Activated CD4-positive, alpha-beta memory T cell treated with anti-CD3 and anti-CD28 coated beads, Interleukin-2, amount 10 ng/mL, durations not matched to agents 7 days and 5 days (primary cell): ENCODE data around the gene KIF11. TPM values are rescaled to one million over a fixed set of nuclear protein-coding genes. Genes with fewer than 3 reads are reported as not detected.
"Not testable (repeated sequence)": the region's sequence is repeated elsewhere in the genome, so short reads cannot be mapped to it uniquely, and the experiment has no call there.

Experiments used
- CTCF ChIA-PET: fragments of 350-600 bp; sonication (Branson Sonifier 250); formaldehyde crosslinking; loops from one replicate; lab custom pipeline; 2021; ENCODE audit warnings: antibody characterized with exemption, inconsistent platforms; lab: Charles Lee
- POLR2A ChIA-PET: fragments of 350-600 bp; sonication (Branson Sonifier 250); formaldehyde crosslinking; loops from one replicate; lab custom pipeline; 2021; ENCODE audit warnings: antibody characterized with exemption; lab: Charles Lee
- DNase-seq: peaks from one replicate; pipeline ENCODE4 v3.0.0-alpha.2; 2020
- H3K27ac Mint-ChIP-seq: one replicate; pipeline ENCODE4 v1.8.0; 2021; ENCODE audit warnings: mild to moderate bottlenecking, mixed read lengths
- H3K27me3 Mint-ChIP-seq: one replicate; pipeline ENCODE4 v1.8.0; 2021; ENCODE audit warnings: mixed read lengths
- H3K36me3 Mint-ChIP-seq: one replicate; pipeline ENCODE4 v1.8.0; 2021; ENCODE audit warnings: low read depth, mixed read lengths
- H3K4me1 Mint-ChIP-seq: one replicate; pipeline ENCODE4 v1.8.0; 2021; ENCODE audit warnings: mixed read lengths
- H3K4me3 Mint-ChIP-seq: one replicate; pipeline ENCODE4 v1.8.0; 2021; ENCODE audit warnings: mild to moderate bottlenecking, mixed read lengths
- H3K9me3 Mint-ChIP-seq: one replicate; pipeline ENCODE4 v1.8.0; 2021; ENCODE audit warnings: mixed read lengths
- total RNA-seq, 2 experiments: library from RNA; stranded (reverse); gene quantifications; one replicate each; pipeline ENCODE4 v1.2.3, GENCODE V29; 2021

The KIF11 gene
- total RNA-seq, 2 experiments from 2014 or later, result 78.5 to 79.5 TPM

GRCh38 chr10:92572362-92573090 lies 20.4 kb upstream of the KIF11 start:
- peaks cover 41% of the 10 kb centered on the region for H3K4me1 Mint-ChIP-seq
- POLR2A ChIA-PET, result interaction anchor here (1.1 to 6.4 kb wide), 5 partner anchors 11 to 21 kb away, joined by 3 to 89 read pairs (median 8); partner anchors contain the start of gene KIF11
- peak overlapping the region; percentile 61 for H3K27ac Mint-ChIP-seq
- H3K36me3 Mint-ChIP-seq, result peaks cover 14% of the 10 kb centered on the region
- peak overlapping the region; percentile 83 for H3K4me3 Mint-ChIP-seq
- CTCF ChIA-PET, result interaction anchor here (0.5 to 5.2 kb wide), 10 partner anchors 19 to 485 kb away, joined by 3 to 102 read pairs (median 4); partner anchors contain the start of genes CPEB3, KIF11 and MARCHF5
- no peaks in the 10 kb centered on the region for H3K27me3 Mint-ChIP-seq
- no peak for DNase-seq
- H3K9me3 Mint-ChIP-seq, result no peaks in the 10 kb centered on the region

- Mint-ChIP-seq H3K27me3 (no peaks in the 10 kb centered on the region), H3K9me3 (no peaks in the 10 kb centered on the region), H3K4me3 (peak overlapping the region; percentile 83), H3K27ac (peak overlapping the region; percentile 61), H3K4me1 (peaks cover 36% of the 10 kb centered on the region), H3K36me3 (peaks cover 11% of the 10 kb centered on the region)
- ChIA-PET CTCF (interaction anchor here (0.7 to 5.2 kb wide), 16 partner anchors 13 to 362 kb away, joined by 3 to 102 read pairs (median 4); partner anchors contain the start of genes CPEB3, KIF11 and MARCHF5), POLR2A (interaction anchor here (1.6 to 6.4 kb wide), 5 partner anchors 11 to 61 kb away, joined by 5 to 89 read pairs (median 14); partner anchors contain the start of gene KIF11)
- DNase-seq, result peak; percentile 48
These were observed 19.7 kb upstream of the KIF11 start for GRCh38 chr10:92573091-92573797.

GRCh38 chr10:92573798-92574547 lies 19.0 kb upstream of the KIF11 start, which contains the start of gene IDE:
TSS of gene IDE (minus strand) at chr10:92574093. CDS start at chr10:92574019, 74 bp downstream.
- Mint-ChIP-seq H3K27ac (peak within 1 kb of the TSS; percentile 79), H3K4me1 (peaks cover 35% of the 10 kb centered on the region), H3K27me3 (no peaks in the 10 kb centered on the region), H3K4me3 (peak within 1 kb of the TSS; percentile 83), H3K36me3 (peaks cover 7% of the 10 kb centered on the region), H3K9me3 (no peaks in the 10 kb centered on the region)
- DNase-seq, result peak; percentile 86
- ChIA-PET CTCF (interaction anchor here (0.7 to 5.2 kb wide), 23 partner anchors 9 to 363 kb away, joined by 3 to 102 read pairs (median 4); partner anchors contain the start of genes CPEB3, KIF11 and MARCHF5), POLR2A (interaction anchor here (0.6 to 6.4 kb wide), 18 partner anchors 9 to 363 kb away, joined by 3 to 89 read pairs (median 4); partner anchors contain the start of genes CPEB3, EXOC6, KIF11 and MARCHF5)

- Mint-ChIP-seq H3K4me1 (peaks cover 29% of the 10 kb centered on the region), H3K4me3 (peak overlapping the region; percentile 83), H3K36me3 (peaks cover 3% of the 10 kb centered on the region), H3K9me3 (no peaks in the 10 kb centered on the region), H3K27me3 (no peaks in the 10 kb centered on the region), H3K27ac (peak overlapping the region; percentile 79)
- CTCF ChIA-PET, result interaction anchor here (0.5 to 5.2 kb wide), 19 partner anchors 9 to 364 kb away, joined by 3 to 102 read pairs (median 4); partner anchors contain the start of genes CPEB3, KIF11 and MARCHF5
- POLR2A ChIA-PET, result interaction anchor here (0.6 to 6.4 kb wide), 18 partner anchors 10 to 364 kb away, joined by 3 to 89 read pairs (median 4); partner anchors contain the start of genes CPEB3, EXOC6, KIF11 and MARCHF5
- DNase-seq, result no peak
These were observed 18.2 kb upstream of the KIF11 start for GRCh38 chr10:92574548-92575261.

GRCh38 chr10:92575961-92576360 lies 17.0 kb upstream of the KIF11 start:
- no peak overlapping the region for H3K27ac Mint-ChIP-seq
- no peaks in the 10 kb centered on the region for H3K9me3 Mint-ChIP-seq
- H3K4me1 Mint-ChIP-seq, result peaks cover 26% of the 10 kb centered on the region
- ChIA-PET POLR2A (interaction anchor here (3.2 to 6.4 kb wide), 2 partner anchors 15 to 18 kb away, joined by 14 to 89 read pairs; partner anchors contain the start of gene KIF11), CTCF (interaction anchor here (1.3 to 5.2 kb wide), 5 partner anchors 10 to 285 kb away, joined by 3 to 102 read pairs (median 6); partner anchors contain the start of genes CPEB3 and MARCHF5)
- H3K36me3 Mint-ChIP-seq, result peaks cover 3% of the 10 kb centered on the region
- H3K4me3 Mint-ChIP-seq, result no peak overlapping the region
- peaks cover under 1% of the 10 kb centered on the region for H3K27me3 Mint-ChIP-seq
- no peak for DNase-seq

GRCh38 chr10:92582347-92582746 lies 10.6 kb upstream of the KIF11 start:
- DNase-seq, H3K4me1 Mint-ChIP-seq, H3K36me3 Mint-ChIP-seq, H3K27me3 Mint-ChIP-seq, H3K9me3 Mint-ChIP-seq, H3K4me3 Mint-ChIP-seq, CTCF ChIA-PET, H3K27ac Mint-ChIP-seq: not testable (repeated sequence)
- POLR2A ChIA-PET, result interaction anchor here (1.4 kb wide), 1 partner anchor 9 kb away, joined by 6 read pairs; no protein-coding TSS in a partner anchor

GRCh38 chr10:92590623-92591549 lies 2.0 kb upstream of the KIF11 start:
- DNase-seq, result no peak
- Mint-ChIP-seq H3K4me3 (peak overlapping the region; percentile 96), H3K27ac (peak overlapping the region; percentile 100), H3K27me3 (no peaks in the 10 kb centered on the region), H3K9me3 (no peaks in the 10 kb centered on the region), H3K4me1 (peaks cover 30% of the 10 kb centered on the region), H3K36me3 (peaks cover 15% of the 10 kb centered on the region)
- CTCF ChIA-PET, result interaction anchor here (1.0 to 3.5 kb wide), 6 partner anchors 10 to 299 kb away, joined by 3 to 40 read pairs (median 4); partner anchors contain the start of gene IDE
- POLR2A ChIA-PET, result interaction anchor here (0.6 to 3.5 kb wide), 15 partner anchors 9 to 1112 kb away, joined by 3 to 89 read pairs (median 4); partner anchors contain the start of genes CPEB3, EXOC6, FRA10AC1 and IDE

- H3K27me3 Mint-ChIP-seq, result no peaks in the 10 kb centered on the region
- H3K4me3 Mint-ChIP-seq, result peak overlapping the region; percentile 96
- peaks cover 19% of the 10 kb centered on the region for H3K36me3 Mint-ChIP-seq
- H3K9me3 Mint-ChIP-seq, result no peaks in the 10 kb centered on the region
- peak; percentile 95 for DNase-seq
- POLR2A ChIA-PET, result interaction anchor here (0.6 to 3.5 kb wide), 14 partner anchors 9 to 1111 kb away, joined by 3 to 89 read pairs (median 4); partner anchors contain the start of genes CPEB3, EXOC6, FRA10AC1 and IDE
- CTCF ChIA-PET, result interaction anchor here (1.4 to 3.5 kb wide), 5 partner anchors 10 to 300 kb away, joined by 4 to 40 read pairs (median 4); partner anchors contain the start of gene IDE
- peaks cover 37% of the 10 kb centered on the region for H3K4me1 Mint-ChIP-seq
- peak overlapping the region; percentile 100 for H3K27ac Mint-ChIP-seq
These were observed 1.3 kb upstream of the KIF11 start for GRCh38 chr10:92591550-92592022.

- ChIA-PET CTCF (interaction anchor here (1.6 kb wide), 1 partner anchor 20 kb away, joined by 3 read pairs; the partner anchor contains the start of gene IDE), POLR2A (interaction anchor here (0.8 to 2.0 kb wide), 8 partner anchors 8 to 796 kb away, joined by 3 to 14 read pairs (median 4); partner anchors contain the start of genes EXOC6, HHEX, IDE and TNKS2)
- H3K4me3 Mint-ChIP-seq, result peak overlapping the region; percentile 96
- peaks cover 37% of the 10 kb centered on the region for H3K36me3 Mint-ChIP-seq
- no peaks in the 10 kb centered on the region for H3K27me3 Mint-ChIP-seq
- DNase-seq, result no peak
- H3K4me1 Mint-ChIP-seq, result peaks cover 57% of the 10 kb centered on the region
- peak overlapping the region; percentile 100 for H3K27ac Mint-ChIP-seq
- no peaks in the 10 kb centered on the region for H3K9me3 Mint-ChIP-seq
These were observed 974 bp downstream of the KIF11 start for GRCh38 chr10:92593619-92594588.
